Renal cortical epithelial cell (primary cell): ENCODE measurements around the gene PRPH. TPM values are rescaled to one million over a fixed set of nuclear protein-coding genes. Genes with fewer than 3 reads are reported as not detected.
"Not testable (repeated sequence)": the region's sequence is repeated elsewhere in the genome, so short reads cannot be mapped to it uniquely, and the experiment has no call there.

ENCODE experiments used
- DNase-seq: peaks from one replicate; pipeline ENCODE4 v3.0.0-alpha.2; 2011; ENCODE audit warnings: low read depth
- total RNA-seq: library from RNA; depleted of rRNA; stranded (reverse); fragments of >200 nt; gene quantifications from 2 replicates; pipeline ENCODE4 v1.2.3, GENCODE V29; 2014

The PRPH gene
- total RNA-seq, 1 donor from 2014 or later = not detected

DNA sequence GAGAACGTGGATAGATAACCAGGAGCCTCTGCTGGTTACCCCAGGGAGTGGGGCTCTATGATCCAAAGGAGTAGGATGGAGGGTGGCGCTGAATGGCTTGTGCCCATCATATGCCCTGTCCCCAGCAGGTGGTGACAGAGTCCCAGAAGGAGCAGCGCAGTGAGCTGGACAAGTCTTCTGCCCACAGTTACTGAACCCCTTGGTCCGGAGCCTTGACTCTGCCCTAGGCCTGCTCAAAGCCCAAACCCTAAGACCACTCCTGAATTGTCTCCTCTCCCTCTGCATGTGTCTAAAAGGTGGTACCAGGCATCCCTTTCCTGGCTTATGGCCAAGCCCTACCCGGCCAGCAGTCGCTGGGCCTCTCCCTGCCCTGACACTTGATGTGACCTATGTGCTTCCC lies 3.2 kb downstream of the PRPH start:
- DNase-seq = no peak

DNA sequence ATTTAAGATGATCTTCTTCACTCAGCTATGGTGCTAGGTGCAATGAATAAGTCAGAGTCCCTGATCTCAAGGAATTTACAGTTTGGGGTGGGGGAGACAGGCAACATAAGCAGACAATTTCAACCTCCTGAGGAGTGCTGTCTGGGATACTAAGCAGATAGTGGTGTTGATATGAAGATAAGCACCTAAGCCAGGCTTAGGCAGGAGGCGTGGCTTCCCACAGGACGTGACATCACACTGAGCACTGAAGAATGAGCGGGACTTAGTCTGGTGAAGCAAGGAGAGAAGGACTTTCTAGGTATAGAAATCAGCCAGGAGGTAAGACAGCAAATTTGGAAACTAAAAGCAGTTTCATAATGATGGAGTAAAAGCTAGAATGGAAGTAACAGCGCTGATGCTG lies 6.8 kb downstream of the PRPH start:
- no peak for DNase-seq

DNA sequence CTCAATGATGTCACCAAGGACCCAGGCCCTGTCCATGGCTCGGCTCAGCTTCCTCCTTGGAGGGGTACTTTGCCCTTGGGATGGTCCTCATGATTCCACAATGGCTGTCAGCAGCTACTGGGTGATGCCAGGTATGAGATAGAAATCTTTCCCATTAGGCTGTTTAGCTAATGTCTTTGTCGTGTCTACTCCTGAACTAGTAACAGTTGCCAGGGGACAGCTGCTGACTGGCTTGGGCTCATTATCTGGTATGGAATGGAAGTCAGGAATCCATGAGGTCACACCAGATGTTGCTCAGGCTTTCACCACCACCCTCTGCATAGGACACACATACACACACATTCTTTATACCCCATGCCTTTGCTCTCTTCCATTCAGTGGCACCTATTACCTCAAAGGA lies 9.2 kb downstream of the PRPH start:
- DNase-seq = no peak

DNA sequence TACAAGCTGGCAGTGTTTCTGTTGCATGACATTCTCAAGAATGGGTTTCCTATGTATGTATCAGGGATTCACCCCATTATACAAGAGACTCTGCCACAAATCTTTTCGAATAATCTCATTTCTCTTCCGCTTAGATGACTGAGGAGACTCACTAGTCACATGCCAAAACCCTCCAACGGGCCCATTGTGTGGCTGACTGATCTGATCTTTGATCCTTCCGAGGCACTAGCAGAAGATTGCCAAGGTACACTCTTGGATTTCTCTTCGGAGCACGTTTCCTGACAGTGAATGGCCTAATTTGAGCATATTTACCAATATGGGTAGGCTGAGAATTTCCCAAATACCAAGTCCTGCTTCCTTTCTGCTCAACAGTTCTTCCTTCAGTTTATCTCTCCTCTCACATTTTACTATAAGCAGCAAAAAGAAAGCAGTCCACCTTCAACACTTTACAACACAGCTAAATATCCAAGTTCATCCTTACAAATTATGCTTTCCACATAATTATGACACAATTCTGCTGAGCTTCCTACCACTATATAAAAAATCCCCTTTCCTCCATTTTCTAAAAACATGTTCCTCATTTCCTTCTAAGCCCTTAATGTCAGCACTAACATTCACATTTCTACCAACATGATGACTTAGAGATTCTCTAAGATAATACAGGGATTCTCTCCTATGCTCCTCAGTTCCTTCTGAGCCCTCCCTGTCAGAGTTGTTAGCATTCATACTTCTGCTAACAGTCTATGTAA lies 11.0 kb downstream of the PRPH start:
- DNase-seq = no peak

DNA sequence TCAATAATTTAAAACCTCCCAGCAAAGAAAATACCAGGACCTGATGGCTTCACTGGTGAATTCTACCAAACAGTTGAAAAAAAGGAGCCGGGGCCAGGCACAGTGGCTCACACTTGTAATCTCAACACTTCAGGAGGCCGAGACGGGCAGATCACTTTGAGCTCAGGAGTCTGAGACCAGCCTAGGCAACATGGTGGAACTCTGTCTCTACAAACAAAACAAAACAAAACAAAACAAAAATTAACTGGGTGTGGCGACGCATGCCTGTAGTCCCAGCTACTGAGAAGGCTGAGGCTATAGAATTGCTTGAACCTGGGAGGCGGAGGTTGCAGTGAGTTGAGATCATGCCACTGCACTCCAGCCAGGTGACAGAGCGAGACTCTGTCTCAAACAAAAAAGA lies 14.4 kb downstream of the PRPH start:
- no peak for DNase-seq

DNA sequence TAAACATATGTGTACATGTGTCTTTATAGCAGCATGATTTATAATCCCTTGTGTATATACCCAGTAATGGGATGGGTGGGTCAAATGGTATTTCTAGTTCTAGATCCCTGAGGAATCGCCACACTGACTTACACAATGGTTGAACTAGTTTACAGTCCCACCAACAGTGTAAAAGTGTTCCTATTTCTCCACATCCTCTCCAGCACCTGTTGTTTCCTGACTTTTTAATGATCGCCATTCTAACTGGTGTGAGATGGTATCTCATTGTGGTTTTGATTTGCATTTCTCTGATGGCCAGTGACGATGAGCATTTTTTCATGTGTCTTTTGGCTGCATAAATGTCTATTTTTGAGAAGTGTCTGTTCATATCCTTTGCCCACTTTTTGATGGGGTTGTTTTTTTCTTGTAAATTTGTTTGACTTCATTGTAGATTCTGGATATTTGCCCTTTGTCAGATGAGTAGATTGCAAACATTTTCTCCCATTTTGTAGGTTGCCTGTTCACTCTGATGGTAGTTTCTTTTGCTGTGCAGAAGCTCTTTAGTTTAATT lies 15.6 kb downstream of the PRPH start:
- not testable (repeated sequence) for DNase-seq

DNA sequence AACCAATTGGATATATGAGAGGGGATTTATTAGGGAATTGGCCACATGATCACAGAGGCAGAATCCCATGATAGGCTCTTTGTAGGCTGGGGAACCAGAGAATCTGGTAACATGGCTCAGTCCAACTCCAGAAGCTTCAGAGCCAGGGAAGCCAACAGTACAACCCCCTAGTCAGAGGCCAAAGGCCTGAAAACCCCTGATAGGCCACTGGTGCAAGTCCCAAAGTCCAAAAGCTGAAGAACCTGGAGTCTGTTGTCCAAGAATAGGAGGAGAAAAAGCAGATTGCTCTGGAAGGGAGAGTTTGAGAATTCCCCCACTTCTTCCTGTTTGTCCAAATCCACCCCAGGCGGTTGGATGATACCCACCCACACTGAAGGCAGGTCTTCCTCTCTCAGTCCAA lies 19.9 kb downstream of the PRPH start:
- DNase-seq = no peak

DNA sequence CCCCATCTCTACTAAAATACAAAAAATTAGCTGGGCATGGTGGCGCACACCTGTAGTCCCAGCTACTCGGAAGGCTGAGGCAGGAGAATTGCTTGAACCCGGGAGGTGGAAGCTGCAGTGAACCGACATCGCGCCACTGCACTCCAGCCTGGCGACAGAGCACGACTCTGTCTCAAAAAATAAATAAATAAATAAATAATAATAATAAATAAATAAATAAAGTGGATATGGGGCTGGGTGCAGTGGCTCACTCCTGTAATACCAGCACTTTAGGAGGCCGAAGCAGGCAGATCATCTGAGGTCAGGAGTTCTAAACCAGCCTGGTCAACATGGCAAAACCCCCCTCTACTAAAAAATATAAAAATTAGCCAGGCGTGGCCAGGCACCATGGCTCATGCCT lies 22.2 kb downstream of the PRPH start:
- not testable (repeated sequence) for DNase-seq

DNA sequence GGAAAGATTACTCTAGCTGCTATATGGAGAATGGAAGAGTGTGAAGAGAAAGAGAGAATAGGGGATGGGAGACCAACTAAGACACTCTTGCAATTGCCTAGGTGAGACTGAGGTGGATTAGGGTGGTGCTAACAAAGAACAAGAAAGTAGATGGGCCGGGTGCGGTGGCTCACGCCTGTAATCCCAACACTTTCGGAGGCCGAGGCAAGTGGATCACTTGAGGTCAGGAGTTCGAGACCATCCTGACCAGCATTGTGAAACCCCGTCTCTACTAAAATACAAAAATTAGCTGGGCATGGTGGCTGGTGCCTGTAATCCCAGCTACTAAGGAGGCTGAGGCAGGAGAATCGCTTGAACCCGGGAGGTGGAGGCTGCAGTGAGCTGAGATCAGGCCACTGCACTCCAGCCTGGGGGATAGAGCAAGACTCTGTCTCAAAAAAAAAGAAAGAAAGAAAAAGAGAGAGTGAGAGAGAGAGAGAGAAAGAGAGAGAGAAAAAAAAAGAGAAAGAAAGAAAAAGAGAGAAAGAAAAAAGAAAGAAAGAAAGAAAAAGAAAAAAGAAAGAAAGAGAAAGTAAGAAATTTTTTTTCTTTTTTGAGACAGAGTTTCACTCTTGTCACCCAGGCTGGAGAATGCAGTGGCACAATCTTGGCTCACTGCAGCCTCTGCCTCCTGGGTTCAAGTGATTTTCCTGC lies 25.6 kb downstream of the PRPH start:
- not testable (repeated sequence) for DNase-seq

DNA sequence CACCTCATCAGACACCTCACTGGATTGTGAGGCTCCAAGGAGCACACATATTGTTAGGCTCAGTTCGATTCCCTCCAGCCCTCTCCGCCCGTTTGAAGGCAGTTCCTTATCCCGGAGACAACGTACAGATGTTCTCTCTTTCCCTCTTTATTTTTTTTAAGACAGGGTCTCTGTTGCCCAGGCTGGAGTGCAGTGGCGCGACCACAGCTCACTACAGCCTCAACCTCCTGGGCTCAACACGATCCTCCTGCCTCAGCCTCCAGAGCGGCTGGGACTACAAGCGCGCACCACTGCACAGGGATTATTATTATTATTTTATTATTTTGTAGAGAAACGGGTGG lies 27.4 kb downstream of the PRPH start:
- no peak for DNase-seq

DNA sequence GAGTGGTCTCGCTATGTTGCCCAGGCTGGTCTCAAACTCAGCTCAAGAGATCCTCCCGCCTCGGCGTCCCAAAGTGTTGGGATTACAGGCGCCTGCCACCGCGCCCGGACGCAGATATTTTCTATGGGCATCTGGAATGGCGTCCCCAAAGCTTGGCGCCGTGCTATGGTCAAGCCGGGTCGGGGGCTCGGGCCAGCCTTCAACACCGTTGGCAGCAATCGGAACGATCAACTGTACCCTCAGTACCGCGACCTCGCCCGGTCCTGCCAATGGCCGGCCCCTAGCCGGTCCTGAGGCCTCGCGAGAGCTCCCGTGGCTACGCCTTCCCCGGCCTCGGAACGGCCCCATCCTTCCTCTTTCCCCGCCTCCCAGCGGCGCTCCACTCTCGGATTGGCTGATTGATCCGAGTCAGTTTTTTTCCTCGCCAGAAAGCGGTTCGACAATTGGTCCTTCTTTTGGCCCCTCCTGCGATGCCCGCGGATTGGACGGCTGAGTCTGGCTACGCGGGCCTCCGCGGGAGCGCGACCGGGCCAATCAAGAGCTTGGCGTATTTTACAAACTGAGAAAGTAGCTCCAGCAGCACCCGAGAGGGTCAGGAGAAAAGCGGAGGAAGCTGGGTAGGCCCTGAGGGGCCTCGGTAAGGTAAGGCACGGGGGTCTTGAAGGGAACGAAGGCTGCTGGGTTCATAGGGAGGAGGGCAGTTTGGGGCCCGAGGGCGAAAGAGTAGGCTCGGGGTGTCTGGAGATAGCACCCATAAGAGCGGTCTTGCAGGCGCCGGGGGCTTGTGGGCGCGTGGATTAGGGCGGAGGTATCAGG lies 28.0 kb downstream of the PRPH start, which contains the start of gene TROAP:
TSS of gene TROAP (plus strand) at position 548 of the 816 bp plus-strand sequence. CDS start 354 bp downstream, outside the sequence.
- DNase-seq = peak; percentile 96

DNA sequence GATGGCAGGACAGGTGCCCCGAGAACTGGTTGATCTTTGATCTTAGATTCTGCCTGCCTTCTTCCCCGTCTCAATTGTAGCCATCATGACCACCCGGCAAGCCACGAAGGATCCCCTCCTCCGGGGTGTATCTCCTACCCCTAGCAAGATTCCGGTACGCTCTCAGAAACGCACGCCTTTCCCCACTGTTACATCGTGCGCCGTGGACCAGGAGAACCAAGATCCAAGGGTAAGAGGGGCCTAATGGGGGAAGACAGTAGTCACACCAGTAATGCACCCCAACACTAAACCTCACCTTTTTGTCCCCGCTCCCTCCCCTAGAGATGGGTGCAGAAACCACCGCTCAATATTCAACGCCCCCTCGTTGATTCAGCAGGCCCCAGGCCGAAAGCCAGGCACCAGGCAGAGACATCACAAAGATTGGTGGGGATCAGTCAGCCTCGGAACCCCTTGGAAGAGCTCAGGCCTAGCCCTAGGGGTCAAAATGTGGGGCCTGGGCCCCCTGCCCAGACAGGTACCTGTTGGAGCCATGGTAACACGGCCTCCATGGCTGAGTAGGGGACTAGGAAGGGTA lies 28.7 kb downstream of the PRPH start:
- no peak for DNase-seq

DNA sequence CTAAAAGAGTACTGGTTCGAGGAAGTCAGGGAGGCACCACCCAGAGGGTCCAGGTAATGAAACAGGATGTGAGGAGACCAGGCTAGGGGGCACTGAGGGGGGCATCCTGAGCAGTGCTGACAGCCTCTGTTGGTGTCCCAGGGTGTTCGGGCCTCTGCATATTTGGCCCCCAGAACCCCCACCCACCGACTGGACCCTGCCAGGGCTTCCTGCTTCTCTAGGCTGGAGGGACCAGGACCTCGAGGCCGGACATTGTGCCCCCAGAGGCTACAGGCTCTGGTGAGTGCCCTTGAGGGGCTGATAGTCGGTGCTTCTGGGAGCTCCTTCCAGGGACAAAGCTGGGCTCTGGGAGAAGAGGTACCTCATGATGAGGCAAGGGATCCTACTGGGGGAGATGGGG lies 30.7 kb downstream of the PRPH start:
- DNase-seq = no peak

DNA sequence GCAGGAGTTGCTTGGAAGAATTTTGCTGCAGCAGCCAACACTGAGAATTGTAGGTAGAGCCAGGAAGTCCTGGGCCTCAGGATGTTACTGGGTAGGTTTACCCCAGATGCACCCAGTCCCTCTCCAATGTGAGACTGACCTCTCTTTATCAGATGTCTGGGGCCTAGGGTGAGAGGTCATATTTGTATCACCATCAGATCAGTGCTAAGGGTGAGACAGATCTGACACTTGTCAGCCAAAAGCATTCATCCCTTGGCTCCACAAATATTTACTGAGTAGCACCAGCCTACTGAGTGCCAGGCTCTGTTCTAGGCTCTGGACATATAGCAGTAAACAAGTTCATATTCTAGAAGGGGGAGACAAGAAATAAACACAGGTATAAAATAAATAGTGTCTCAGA lies 32.4 kb downstream of the PRPH start:
- no peak for DNase-seq

DNA sequence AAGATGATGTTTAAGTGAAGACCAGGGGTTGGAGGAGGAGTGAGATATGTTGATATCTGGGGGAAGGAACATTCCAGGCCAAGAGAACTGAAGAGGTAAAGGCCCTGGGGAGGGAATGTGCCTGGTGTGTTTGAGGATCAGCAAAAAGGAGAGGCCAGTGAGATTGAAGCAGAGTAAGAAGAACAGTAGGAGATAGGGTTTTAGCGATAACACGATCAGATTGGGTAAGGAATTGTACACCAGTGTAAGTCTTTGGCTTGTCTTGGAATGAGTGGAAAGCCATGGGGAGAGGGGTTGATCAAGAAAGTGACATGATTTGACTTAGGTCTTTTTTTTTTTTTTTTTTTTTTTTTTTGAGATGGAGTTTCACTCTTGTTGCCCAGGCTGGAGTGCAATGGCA lies 32.9 kb downstream of the PRPH start:
- DNase-seq = no peak

DNA sequence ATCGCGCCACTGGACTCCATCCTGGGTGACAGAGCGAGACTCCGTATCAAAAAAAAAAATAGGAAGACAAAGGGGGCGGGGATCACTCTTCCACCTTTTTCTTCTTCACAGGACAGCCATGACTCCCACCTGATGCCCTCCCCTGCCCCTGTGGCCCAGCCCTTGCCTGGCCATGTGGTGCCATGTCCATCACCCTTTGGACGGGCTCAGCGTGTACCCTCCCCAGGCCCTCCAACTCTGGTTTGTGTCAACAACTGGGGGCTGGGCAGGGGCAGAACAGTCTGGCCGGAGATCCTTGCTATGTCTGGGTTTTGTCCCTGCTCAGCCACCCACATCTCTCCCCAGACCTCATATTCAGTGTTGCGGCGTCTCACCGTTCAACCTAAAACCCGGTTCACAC lies 33.9 kb downstream of the PRPH start:
- DNase-seq = no peak

DNA sequence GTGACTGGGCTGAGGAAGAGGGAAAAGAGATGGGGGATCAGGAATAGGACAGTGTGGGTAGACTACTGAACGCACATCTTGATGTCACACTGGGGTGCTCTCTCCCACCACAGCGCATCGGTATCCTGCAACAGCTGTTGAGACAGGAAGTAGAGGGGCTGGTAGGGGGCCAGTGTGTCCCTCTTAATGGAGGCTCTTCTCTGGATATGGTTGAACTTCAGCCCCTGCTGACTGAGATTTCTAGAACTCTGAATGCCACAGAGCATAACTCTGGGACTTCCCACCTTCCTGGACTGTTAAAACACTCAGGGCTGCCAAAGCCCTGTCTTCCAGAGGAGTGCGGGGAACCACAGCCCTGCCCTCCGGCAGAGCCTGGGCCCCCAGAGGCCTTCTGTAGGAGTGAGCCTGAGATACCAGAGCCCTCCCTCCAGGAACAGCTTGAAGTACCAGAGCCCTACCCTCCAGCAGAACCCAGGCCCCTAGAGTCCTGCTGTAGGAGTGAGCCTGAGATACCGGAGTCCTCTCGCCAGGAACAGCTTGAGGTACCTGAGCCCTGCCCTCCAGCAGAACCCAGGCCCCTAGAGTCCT lies 35.2 kb downstream of the PRPH start:
- DNase-seq = no peak

DNA sequence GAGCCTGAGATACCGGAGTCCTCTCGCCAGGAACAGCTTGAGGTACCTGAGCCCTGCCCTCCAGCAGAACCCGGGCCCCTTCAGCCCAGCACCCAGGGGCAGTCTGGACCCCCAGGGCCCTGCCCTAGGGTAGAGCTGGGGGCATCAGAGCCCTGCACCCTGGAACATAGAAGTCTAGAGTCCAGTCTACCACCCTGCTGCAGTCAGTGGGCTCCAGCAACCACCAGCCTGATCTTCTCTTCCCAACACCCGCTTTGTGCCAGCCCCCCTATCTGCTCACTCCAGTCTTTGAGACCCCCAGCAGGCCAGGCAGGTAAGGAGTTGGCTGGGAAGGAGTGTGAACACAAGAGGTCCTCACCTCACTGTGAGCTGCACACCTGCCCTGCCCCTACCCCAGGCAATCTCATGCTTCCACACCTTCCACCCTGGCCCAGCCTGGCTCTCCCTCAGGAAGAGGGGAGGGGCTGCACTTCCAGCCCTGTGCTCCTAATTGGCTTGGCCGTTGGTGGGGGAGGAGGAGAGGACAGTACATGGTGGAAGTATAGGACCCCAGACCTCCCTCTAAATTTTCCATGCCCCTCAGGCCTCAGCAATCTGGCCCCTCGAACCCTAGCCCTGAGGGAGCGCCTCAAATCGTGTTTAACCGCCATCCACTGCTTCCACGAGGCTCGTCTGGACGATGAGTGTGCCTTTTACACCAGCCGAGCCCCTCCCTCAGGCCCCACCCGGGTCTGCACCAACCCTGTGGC lies 35.9 kb downstream of the PRPH start:
- no peak for DNase-seq

DNA sequence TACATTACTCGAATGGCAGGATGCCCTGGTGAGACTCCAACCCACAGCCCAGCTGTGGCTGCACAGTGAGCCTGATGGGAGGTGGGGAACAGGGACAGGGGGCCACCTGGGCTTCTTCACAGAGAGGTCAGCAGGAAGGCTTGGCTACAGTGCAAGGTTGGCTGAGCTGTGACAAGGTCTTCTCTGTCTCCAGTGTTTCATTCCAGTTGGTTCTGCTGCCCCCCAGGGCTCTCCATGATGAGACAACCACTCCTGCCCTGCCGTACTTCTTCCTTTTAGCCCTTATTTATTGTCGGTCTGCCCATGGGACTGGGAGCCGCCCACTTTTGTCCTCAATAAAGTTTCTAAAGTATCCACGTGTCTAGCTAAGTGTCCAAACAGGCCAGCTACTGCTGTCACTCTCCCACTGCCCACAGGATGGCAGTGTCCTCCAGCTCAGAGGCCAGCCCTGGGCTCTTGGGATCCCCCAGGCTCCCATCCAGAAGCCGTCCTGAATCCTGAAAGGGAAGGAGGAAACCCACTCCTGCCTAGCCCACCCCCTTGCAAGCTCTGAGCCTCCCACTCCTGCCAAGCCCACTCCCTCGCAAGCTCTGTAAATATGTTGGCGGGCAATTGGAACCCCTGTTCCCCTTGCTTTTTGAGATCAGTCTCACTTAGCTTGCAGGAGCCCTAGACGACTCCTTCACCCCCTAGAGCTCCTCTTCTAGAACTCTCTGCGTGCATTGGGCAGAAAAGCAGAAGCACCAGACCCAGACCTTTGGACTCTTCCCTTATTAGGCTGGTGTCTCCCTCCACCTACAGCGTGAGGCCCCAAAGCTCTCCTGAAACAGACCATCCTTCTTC lies 36.7 kb downstream of the PRPH start:
- DNase-seq = peak; percentile 55

DNA sequence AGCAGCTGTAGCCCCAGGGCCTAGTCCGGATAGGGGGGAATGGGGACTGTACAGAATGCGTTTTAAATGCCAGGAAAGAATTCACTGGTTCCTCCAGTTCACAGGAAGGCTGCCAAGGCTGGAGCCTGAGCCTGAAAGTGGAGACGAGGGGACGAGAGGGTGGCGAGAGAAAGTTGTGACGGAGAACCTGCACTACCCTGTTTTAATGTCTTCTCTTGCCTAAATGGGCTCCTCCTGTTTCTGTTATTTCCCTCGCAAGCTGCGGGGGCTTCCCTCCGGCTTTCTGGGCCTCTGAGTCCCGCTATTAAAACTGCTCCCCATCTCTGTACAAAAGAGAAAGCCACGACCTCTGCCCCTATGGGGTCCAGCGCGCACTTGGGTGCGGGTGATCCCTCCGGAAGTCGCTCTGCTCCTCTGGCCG lies 37.5 kb downstream of the PRPH start:
- DNase-seq = no peak
